GM21526 (cell line): ENCODE data around the gene TLX2.
"Not testable (repeated sequence)": the region's sequence is repeated elsewhere in the genome, so short reads cannot be mapped to it uniquely, and the experiment has no call there.

Experiments
- ATAC-seq: cut with Tn5 transposase; IDR thresholded peaks from one replicate; pipeline ENCODE4 v1.9.1; 2021; ENCODE audit warnings: moderate library complexity; ENCODE audit not compliant: unreplicated experiment, low FRiP score

The TLX2 gene

GRCh38 chr2:74514368-74515270, at the start of gene TLX2:
Gene TLX2 (plus strand): TSS chr2:74514450. CDS start chr2:74514807, 357 bp downstream.
- no peak for ATAC-seq

GRCh38 chr2:74470742-74471141, 43.5 kb upstream of the TLX2 start:
- not testable (repeated sequence) for ATAC-seq

DNA sequence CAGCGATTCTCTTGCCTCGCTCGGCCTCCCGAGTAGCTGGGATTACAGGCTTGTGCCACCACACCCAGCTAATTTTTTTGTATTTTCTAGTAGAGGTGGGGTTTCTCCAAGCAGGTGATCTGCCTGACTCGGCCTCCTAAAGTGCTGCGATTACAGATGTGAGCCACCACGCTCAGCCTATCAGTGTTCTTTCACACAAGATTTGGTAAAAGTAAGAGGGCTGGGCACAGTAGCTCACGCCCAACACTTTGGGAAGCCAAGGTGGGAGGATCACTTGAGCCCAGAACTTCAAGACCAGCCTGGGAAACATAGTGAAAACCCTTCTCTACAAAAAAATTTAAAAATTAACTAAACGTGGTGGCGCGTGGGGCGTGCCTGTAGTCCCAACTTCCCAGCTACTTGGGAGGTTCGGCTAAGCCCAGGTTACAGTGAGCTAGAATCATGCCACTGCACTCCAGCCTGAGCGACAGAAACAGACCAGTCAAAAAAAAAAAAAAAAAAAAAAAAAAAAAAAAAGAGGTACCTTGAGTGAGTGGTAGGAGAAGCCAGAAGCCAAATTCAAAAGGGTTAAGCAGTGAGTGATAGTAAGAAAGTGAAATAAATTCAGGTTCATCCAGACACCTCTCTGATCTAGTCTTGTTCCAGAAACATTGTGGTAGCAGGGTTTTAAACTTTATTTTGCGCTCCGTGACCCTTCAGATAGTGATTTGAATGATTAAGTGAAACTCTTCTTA, 42.8 kb upstream of the TLX2 start:
- no peak for ATAC-seq

GRCh38 chr2:74472086-74472944, 41.9 kb upstream of the TLX2 start, which contains the start of gene MRPL53:
Gene MRPL53 (minus strand): TSS chr2:74472680. CDS start chr2:74472660, 20 bp downstream.
- ATAC-seq = peak; percentile 70

- no peak for ATAC-seq
These were observed 41.3 kb upstream of the TLX2 start for GRCh38 chr2:74472945-74473258.

- no peak for ATAC-seq
These were observed 39.8 kb upstream of the TLX2 start for GRCh38 chr2:74474481-74474880.

DNA sequence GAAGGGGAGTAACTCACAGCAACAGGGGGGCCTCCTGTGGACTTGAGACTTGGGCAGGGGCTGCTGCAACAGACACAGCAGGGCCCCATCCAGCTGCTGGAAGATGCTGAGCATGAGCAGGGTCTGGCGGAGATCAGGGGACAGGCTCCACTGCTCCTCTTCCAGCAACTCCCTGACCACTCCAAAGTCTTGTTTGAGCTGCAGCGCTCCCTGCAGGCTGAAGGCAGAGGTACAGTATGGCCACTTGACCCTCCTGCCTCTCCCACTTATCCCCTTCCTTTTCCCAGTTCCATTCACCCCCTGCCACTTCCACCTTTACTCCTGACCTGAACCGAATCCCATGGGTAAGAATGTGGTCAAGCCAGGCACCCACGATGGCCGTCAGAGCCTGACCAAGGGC, 39.4 kb upstream of the TLX2 start:
- ATAC-seq = no peak

DNA sequence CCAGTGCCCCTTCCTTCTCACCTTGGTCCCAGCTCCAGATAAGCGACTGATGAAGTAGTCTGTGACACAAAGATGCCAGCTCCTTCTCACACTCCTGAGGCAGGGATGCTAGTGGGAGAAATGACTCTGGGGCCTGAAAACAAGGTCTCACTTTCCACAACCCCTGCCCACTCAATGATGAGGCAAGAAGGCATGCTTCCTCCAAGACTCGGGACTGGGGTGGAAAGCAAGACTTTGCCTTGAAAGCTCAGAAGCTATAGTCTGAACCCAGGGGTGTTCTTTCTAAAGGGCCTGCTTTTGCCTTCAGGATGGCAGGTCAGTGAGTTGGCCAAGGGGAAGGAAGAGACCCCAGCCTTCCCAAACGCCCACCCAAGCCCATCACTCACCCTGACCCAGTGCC, 32.8 kb upstream of the TLX2 start:
- ATAC-seq = no peak

- peak; percentile 31 for ATAC-seq
These were observed 32.1 kb upstream of the TLX2 start for GRCh38 chr2:74481961-74482800.

GRCh38 chr2:74482801-74483674, 31.2 kb upstream of the TLX2 start, which contains the start of the genes CCDC142 and TTC31:
Gene CCDC142 (minus strand): TSS chr2:74482998. CDS start chr2:74482837, 161 bp downstream.
Gene TTC31 (plus strand): TSS chr2:74483081. CDS start chr2:74483096, 15 bp downstream.
- ATAC-seq = peak; percentile 84

GRCh38 chr2:74483675-74484164, 30.5 kb upstream of the TLX2 start:
- ATAC-seq = not testable (repeated sequence)

GRCh38 chr2:74486141-74486540, 28.1 kb upstream of the TLX2 start:
- ATAC-seq = no peak

- ATAC-seq = no peak
These were observed 25.4 kb upstream of the TLX2 start for GRCh38 chr2:74488643-74489481.

DNA sequence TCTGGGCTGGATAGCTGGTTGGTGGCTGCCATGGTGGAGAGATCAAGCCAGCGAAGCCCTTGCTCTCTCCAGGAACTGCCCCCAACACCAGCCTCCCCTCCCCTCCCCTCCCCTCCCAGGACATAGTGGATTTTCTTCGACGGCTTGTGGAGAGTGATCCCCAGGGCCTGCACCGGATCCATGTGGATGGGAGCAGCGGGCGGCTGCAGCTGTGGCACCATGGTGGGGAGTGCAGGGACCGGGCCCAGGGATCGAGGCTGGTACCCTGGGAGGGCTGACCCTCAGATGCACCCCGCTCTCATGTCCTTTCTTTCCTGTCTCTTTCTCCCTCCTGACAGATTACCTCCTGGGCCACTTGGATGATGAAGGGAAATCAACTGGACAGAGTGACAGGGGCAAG, 24.3 kb upstream of the TLX2 start:
- no peak for ATAC-seq

GRCh38 chr2:74491648-74492544, 22.4 kb upstream of the TLX2 start:
- no peak for ATAC-seq

- no peak for ATAC-seq
These were observed 20.7 kb upstream of the TLX2 start for GRCh38 chr2:74493546-74493945.

GRCh38 chr2:74495440-74495839, 18.8 kb upstream of the TLX2 start:
- no peak for ATAC-seq
